Keratinocyte (primary cell): ENCODE measurements around the gene RDH5.

Experiments
- EZH2 ChIP-seq: IDR thresholded peaks from one replicate; pipeline ENCODE4 v1.6.1; 2012; ENCODE audit warnings: inconsistent platforms, mild to moderate bottlenecking, low read length, moderate library complexity
- TF ChIP-seq, protein P1 (sequence below), 3 experiments: IDR thresholded peaks in 1 of 3; conservative IDR thresholded peaks in 1 of 3; optimal IDR thresholded peaks in 1 of 3; 2 replicates in 2 of 3; 3 replicates in 1 of 3; pipeline versions ENCODE3 to v1.5.1; 2011; ENCODE audit warnings: low read length in 3 of 3, mild to moderate bottlenecking in 3 of 3, moderate library complexity in 2 of 3, control low read depth in 1 of 3, inconsistent platforms in 1 of 3; ENCODE audit not compliant: insufficient read depth in 2 of 3; ENCODE audit errors: extremely low read depth in 1 of 3

- TF ChIP-seq, protein P1, sequence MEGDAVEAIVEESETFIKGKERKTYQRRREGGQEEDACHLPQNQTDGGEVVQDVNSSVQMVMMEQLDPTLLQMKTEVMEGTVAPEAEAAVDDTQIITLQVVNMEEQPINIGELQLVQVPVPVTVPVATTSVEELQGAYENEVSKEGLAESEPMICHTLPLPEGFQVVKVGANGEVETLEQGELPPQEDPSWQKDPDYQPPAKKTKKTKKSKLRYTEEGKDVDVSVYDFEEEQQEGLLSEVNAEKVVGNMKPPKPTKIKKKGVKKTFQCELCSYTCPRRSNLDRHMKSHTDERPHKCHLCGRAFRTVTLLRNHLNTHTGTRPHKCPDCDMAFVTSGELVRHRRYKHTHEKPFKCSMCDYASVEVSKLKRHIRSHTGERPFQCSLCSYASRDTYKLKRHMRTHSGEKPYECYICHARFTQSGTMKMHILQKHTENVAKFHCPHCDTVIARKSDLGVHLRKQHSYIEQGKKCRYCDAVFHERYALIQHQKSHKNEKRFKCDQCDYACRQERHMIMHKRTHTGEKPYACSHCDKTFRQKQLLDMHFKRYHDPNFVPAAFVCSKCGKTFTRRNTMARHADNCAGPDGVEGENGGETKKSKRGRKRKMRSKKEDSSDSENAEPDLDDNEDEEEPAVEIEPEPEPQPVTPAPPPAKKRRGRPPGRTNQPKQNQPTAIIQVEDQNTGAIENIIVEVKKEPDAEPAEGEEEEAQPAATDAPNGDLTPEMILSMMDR (optimal IDR thresholded peaks at IDR 0.05 in 1 of 3, IDR thresholded peaks at IDR 0.05 in 1 of 3, conservative IDR thresholded peaks at IDR 0.05 in 1 of 3; ENCODE audit: extremely low read depth in 1 of 3, insufficient read depth in 2 of 3, low read length in 3 of 3), result no peak
- TF ChIP-seq EZH2, result no peak
Observed at GRCh38 chr12:55746913-55747231, 26.7 kb downstream of the RDH5 start.
